Measurements from ENCODE around the gene CHST13. TPM values are rescaled to one million over a fixed set of nuclear protein-coding genes. Genes with fewer than 3 reads are reported as not detected.

Gene CHST13
- total and polyA plus RNA-seq, 2 donors (not counting 3 experiments of a cell fraction or from before 2014, with no cell fraction given) = 0.04 TPM; not detected in 1

GRCh38 chr3:126535636-126536035 lies 11.7 kb downstream of the CHST13 start:
- H2AFZ ChIP-seq (ENCODE audit: low read depth, low read length) = no peak overlapping the region
- no peak overlapping the region for H3K27ac ChIP-seq (ENCODE audit: insufficient read depth, low read depth, low read length)
- no TSS peak for BruUV-seq (replicated peaks)
- H3K4me1 ChIP-seq (ENCODE audit: control insufficient read depth, extremely low read depth, insufficient read depth, low read length) = peaks cover 2% of the 10 kb centered on the region
- H3K79me2 ChIP-seq (ENCODE audit: control insufficient read depth, insufficient read depth, low read length) = no peaks in the 10 kb centered on the region
- TF ChIP-seq FOS (IDR thresholded peaks at IDR 0.05; ENCODE audit: borderline replicate concordance, insufficient read depth, low read length) (no peak), GATA2 (IDR thresholded peaks at IDR 0.05; ENCODE audit: insufficient read depth, insufficient read length, low read depth, low read length) (no peak), EZH2 (IDR thresholded peaks at IDR 0.05; ENCODE audit: borderline replicate concordance, low read depth, low read length, severe bottlenecking) (no peak), MAX (IDR thresholded peaks at IDR 0.05; ENCODE audit: insufficient read depth, insufficient read length) (no peak), MYC (IDR thresholded peaks at IDR 0.05; ENCODE audit: low read depth, low read length) (no peak), CTCF (IDR thresholded peaks at IDR 0.05; ENCODE audit: extremely low read depth in 1 of 2, insufficient read depth in 1 of 2, low read depth in 1 of 2, low read length in 2 of 2) (no peak), JUN (IDR thresholded peaks at IDR 0.05; ENCODE audit: borderline replicate concordance, insufficient read depth, insufficient read length, low read depth) (no peak), POLR2AphosphoS5 (IDR thresholded peaks at IDR 0.05; ENCODE audit: insufficient read depth, low read depth, low read length) (no peak), POLR2A (IDR thresholded peaks at IDR 0.05; ENCODE audit: low read depth, low read length) (no peak)
- no peak overlapping the region for H3K4me3 ChIP-seq (replicated peaks in 1 of 3; ENCODE audit: insufficient read depth in 1 of 3, low read depth in 1 of 3, low read length in 3 of 3)
- H3K36me3 ChIP-seq (ENCODE audit: control insufficient read depth in 2 of 2, extremely low read depth in 1 of 2, insufficient read depth in 2 of 2, low read length in 2 of 2) = no peaks in the 10 kb centered on the region
- no peak for DNase-seq (ENCODE audit: low read depth, low spot score)
- peaks cover 0 to 11% of the 10 kb centered on the region in 2 experiments for H3K27me3 ChIP-seq (ENCODE audit: control insufficient read depth in 2 of 2, insufficient read depth in 2 of 2, low read length in 2 of 2)
- H3K9me3 ChIP-seq (replicated peaks; ENCODE audit: control insufficient read depth, insufficient read depth, low read length) = no peaks in the 10 kb centered on the region
- intact Hi-C loops (cut with micrococcal nuclease) (no loop called here), dilution Hi-C loops (cut with MboI; ENCODE audit: extremely low pct_ligation_motif_present, low sequenced_read_pairs) (no loop called here)
- ChIA-PET POLR2A (no interaction called here), CTCF (no interaction called here)
- no peaks in the 10 kb centered on the region for H3K9me1 ChIP-seq (replicated peaks; ENCODE audit: control insufficient read depth, extremely low read depth, insufficient read depth, low read length)
- no peak overlapping the region for H3K4me2 ChIP-seq (ENCODE audit: insufficient read depth, low read length)
- FAIRE-seq = no peak
- no peak overlapping the region for H3K9ac ChIP-seq (replicated peaks; ENCODE audit: extremely low read depth, insufficient read depth, low read length)
- H4K20me1 ChIP-seq (replicated peaks; ENCODE audit: control insufficient read depth, extremely low read depth, insufficient read depth, low read length) = no peaks in the 10 kb centered on the region

Measured in endothelial cell of umbilical vein (primary cell).